H9 (cell line): ENCODE data around the gene MAMDC4. TPM values are rescaled to one million over a fixed set of nuclear protein-coding genes. Genes with fewer than 3 reads are reported as not detected.

Experiments
- DNase-seq: peaks from one replicate; pipeline ENCODE4 v3.0.0-alpha.2; 2017
- H2AFZ ChIP-seq: one replicate; pipeline ENCODE4 v1.6.1; 2013; ENCODE audit warnings: mild to moderate bottlenecking, low read length, control low read depth, moderate library complexity
- H2AK5ac ChIP-seq: 2 replicates; pipeline ENCODE4 v1.6.1; 2013; ENCODE audit warnings: low read length, control low read depth, mixed read lengths; ENCODE audit not compliant: insufficient read length
- H2BK120ac ChIP-seq: one replicate; pipeline ENCODE4 v1.6.1; 2013; ENCODE audit warnings: low read depth, mild to moderate bottlenecking, low read length, control low read depth, inconsistent platforms; ENCODE audit not compliant: poor library complexity, severe bottlenecking
- H2BK12ac ChIP-seq: 2 replicates; pipeline ENCODE4 v1.6.1; 2013; ENCODE audit warnings: low read length, control low read depth, mixed read lengths, low read depth; ENCODE audit not compliant: insufficient read length
- H2BK15ac ChIP-seq: 2 replicates; pipeline ENCODE4 v1.6.1; 2013; ENCODE audit warnings: low read depth, low read length, control low read depth
- H2BK20ac ChIP-seq: one replicate; pipeline ENCODE4 v1.6.1; 2013; ENCODE audit warnings: low read depth, mild to moderate bottlenecking, low read length, control low read depth, inconsistent platforms; ENCODE audit not compliant: poor library complexity, severe bottlenecking
- H2BK5ac ChIP-seq: 2 replicates; pipeline ENCODE4 v1.6.1; 2013; ENCODE audit warnings: low read length, control low read depth, mixed read lengths; ENCODE audit not compliant: insufficient read length
- H3K14ac ChIP-seq: 2 replicates; pipeline ENCODE4 v1.6.1; 2013; ENCODE audit warnings: low read length, control low read depth; ENCODE audit not compliant: insufficient read depth
- H3K18ac ChIP-seq: 2 replicates; pipeline ENCODE4 v1.6.1; 2013; ENCODE audit warnings: low read depth, mild to moderate bottlenecking, mixed read lengths, low read length, control low read depth; ENCODE audit not compliant: insufficient read length
- H3K23ac ChIP-seq: 2 replicates; pipeline ENCODE4 v1.6.1; 2013; ENCODE audit warnings: low read length, control low read depth, mixed read lengths, low read depth; ENCODE audit not compliant: insufficient read length
- H3K23me2 ChIP-seq: 2 replicates; pipeline ENCODE4 v1.6.1; 2013; ENCODE audit warnings: low read depth, mild to moderate bottlenecking, mixed read lengths, low read length, control low read depth; ENCODE audit not compliant: insufficient read length, poor library complexity, severe bottlenecking
- H3K27ac ChIP-seq: 2 replicates; pipeline ENCODE4 v1.5.1; 2013; ENCODE audit warnings: low read length, control low read depth, mixed read lengths, low read depth; ENCODE audit not compliant: insufficient read length
- H3K27me3 ChIP-seq: 2 replicates; pipeline ENCODE4 v1.6.1; 2013; ENCODE audit warnings: low read length, control low read depth, inconsistent platforms; ENCODE audit not compliant: insufficient read depth
- H3K4ac ChIP-seq: 2 replicates; pipeline ENCODE4 v1.6.1; 2013; ENCODE audit warnings: low read depth, mild to moderate bottlenecking, control low read depth, inconsistent platforms, low read length, moderate library complexity
- H3K4me1 ChIP-seq: 2 replicates; pipeline ENCODE4 v1.6.1; 2013; ENCODE audit warnings: low read length, control low read depth, inconsistent platforms; ENCODE audit not compliant: insufficient read depth
- H3K4me2 ChIP-seq: 2 replicates; pipeline ENCODE4 v1.6.1; 2013; ENCODE audit warnings: low read length, control low read depth, mixed read lengths; ENCODE audit not compliant: insufficient read length, insufficient read depth
- H3K56ac ChIP-seq: 2 replicates; pipeline ENCODE4 v1.6.1; 2013; ENCODE audit warnings: low read depth, mild to moderate bottlenecking, mixed read lengths, low read length, control low read depth; ENCODE audit not compliant: insufficient read length
- H3K79me1 ChIP-seq: 2 replicates; pipeline ENCODE4 v1.6.1; 2013; ENCODE audit warnings: low read depth, mild to moderate bottlenecking, moderate library complexity, low read length, control low read depth, inconsistent platforms; ENCODE audit not compliant: insufficient read depth, poor library complexity, severe bottlenecking
- H3K79me2 ChIP-seq: 2 replicates; pipeline ENCODE4 v1.6.1; 2013; ENCODE audit warnings: low read length, control low read depth, inconsistent platforms; ENCODE audit not compliant: insufficient read depth
- H3K9ac ChIP-seq: 2 replicates; pipeline ENCODE4 v1.6.1; 2013; ENCODE audit warnings: low read length, control low read depth, mixed read lengths; ENCODE audit not compliant: insufficient read length; ENCODE audit errors: extremely low read depth
- H3K9me3 ChIP-seq: one replicate; pipeline ENCODE4 v1.6.1; 2013; ENCODE audit warnings: low read depth, low read length, inconsistent platforms; ENCODE audit not compliant: control insufficient read depth
- H3T11ph ChIP-seq: one replicate; pipeline ENCODE4 v1.6.1; 2013; ENCODE audit warnings: mild to moderate bottlenecking, low read length, control low read depth, inconsistent platforms
- H4K20me1 ChIP-seq: one replicate; pipeline ENCODE4 v1.6.1; 2013; ENCODE audit not compliant: control insufficient read depth, insufficient read length, insufficient read depth
- H4K5ac ChIP-seq: 2 replicates; pipeline ENCODE4 v1.6.1; 2013; ENCODE audit warnings: low read depth, mild to moderate bottlenecking, mixed read lengths, low read length, control low read depth; ENCODE audit not compliant: insufficient read length
- H4K8ac ChIP-seq: replicated peaks from 2 replicates; pipeline ENCODE4 v1.6.1; 2013; ENCODE audit warnings: low read length, control low read depth, mixed read lengths, low read depth; ENCODE audit not compliant: insufficient read length
- H4K91ac ChIP-seq: 2 replicates; pipeline ENCODE4 v1.6.1; 2013; ENCODE audit warnings: low read depth, mild to moderate bottlenecking, moderate library complexity, mixed read lengths, low read length, control low read depth; ENCODE audit not compliant: insufficient read length
- H3K27ac Mint-ChIP-seq, 3 experiments: 2 replicates in 2 of 3; 3 replicates in 1 of 3; pipeline ENCODE4 v1.8.0; 2020 to 2021; ENCODE audit warnings: mixed read lengths in 3 of 3, mild to moderate bottlenecking in 1 of 3, moderate library complexity in 1 of 3
- H3K27me3 Mint-ChIP-seq: 2 replicates; pipeline ENCODE4 v1.8.0; 2021; ENCODE audit warnings: low read depth, mild to moderate bottlenecking, moderate library complexity, mixed read lengths
- H3K36me3 Mint-ChIP-seq, 3 experiments: 2 replicates in 2 of 3; 3 replicates in 1 of 3; pipeline ENCODE4 v1.8.0; 2020 to 2021; ENCODE audit warnings: low read depth in 3 of 3, mixed read lengths in 3 of 3; ENCODE audit not compliant: insufficient read depth in 1 of 3
- H3K4me1 Mint-ChIP-seq, 2 experiments: 2 replicates each; pipeline ENCODE4 v1.8.0; 2020; ENCODE audit warnings: mixed read lengths in 2 of 2
- H3K4me3 Mint-ChIP-seq, 2 experiments: 2 replicates in 1 of 2; 3 replicates in 1 of 2; pipeline ENCODE4 v1.8.0; 2020 to 2021; ENCODE audit warnings: mild to moderate bottlenecking in 2 of 2, mixed read lengths in 2 of 2, moderate library complexity in 1 of 2
- H3K9me3 Mint-ChIP-seq, 2 experiments: 2 replicates in 1 of 2; 3 replicates in 1 of 2; pipeline ENCODE4 v1.8.0; 2020; ENCODE audit warnings: mild to moderate bottlenecking in 2 of 2, mixed read lengths in 2 of 2, moderate library complexity in 1 of 2
- WGBS: extraction: QIAGEN DNeasy Blood & Tissue Kit; methylation state at CpG from one replicate; pipeline ENCODE4 v1.1.7; 2013; ENCODE audit warnings: missing lambda C conversion rate, low lambda C conversion rate, mixed read lengths; ENCODE audit not compliant: insufficient read length; ENCODE audit errors: extremely low coverage; 5-methylcytosine and 5-hydroxymethylcytosine counted together
- total RNA-seq: library from RNA; stranded (reverse); gene quantifications from 2 replicates; pipeline ENCODE4 v1.2.1, GENCODE V29; 2021
- TF ChIP-seq, protein P1 (sequence below): fragments of 200-600 bp; sonication (generic); conservative IDR thresholded peaks from 3 replicates; pipeline ENCODE4 v1.8.0; 2021; ENCODE audit warnings: antibody characterized with exemption, mild to moderate bottlenecking

The MAMDC4 gene
- total RNA-seq, 1 experiment from 2014 or later, result 9.2 TPM

DNA sequence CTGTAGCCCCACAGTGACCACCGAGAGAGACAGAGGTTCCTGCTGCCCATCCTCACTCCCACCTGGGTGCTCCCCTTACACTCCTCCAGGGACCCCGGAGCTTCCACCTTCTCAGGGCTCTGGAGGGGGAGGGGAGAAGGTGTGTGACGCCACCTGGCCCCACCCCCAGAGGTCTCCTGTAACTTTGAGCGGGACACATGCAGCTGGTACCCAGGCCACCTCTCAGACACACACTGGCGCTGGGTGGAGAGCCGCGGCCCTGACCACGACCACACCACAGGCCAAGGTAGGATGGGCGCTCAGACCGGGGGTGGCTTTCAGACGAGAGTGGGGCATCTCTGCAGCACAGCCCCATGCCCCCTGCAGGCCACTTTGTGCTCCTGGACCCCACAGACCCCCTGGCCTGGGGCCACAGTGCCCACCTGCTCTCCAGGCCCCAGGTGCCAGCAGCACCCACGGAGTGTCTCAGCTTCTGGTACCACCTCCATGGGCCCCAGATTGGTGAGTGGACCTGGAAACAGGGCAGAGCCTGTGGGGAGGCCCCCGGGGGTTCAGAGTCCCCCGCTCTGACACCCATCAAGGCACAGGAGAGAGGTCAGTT lies 4.5 kb downstream of the MAMDC4 start:
- Histone ChIP-seq H2BK5ac (no peak overlapping the region), H2BK120ac (no peak overlapping the region), H3K79me1 (no peaks in the 10 kb centered on the region), H3K9me3 (no peaks in the 10 kb centered on the region), H2AK5ac (no peak overlapping the region), H3K79me2 (no peaks in the 10 kb centered on the region), H3K4me1 (no peaks in the 10 kb centered on the region), H4K91ac (no peak overlapping the region), H3K56ac (no peak overlapping the region), H3K14ac (no peak overlapping the region), H3K18ac (no peak overlapping the region), H3K23ac (no peak overlapping the region), H3K9ac (no peak overlapping the region), H2AFZ (no peak overlapping the region), H4K8ac (no peak overlapping the region), H3K23me2 (no peaks in the 10 kb centered on the region), H2BK15ac (no peak overlapping the region), H2BK20ac (no peak overlapping the region), H3T11ph (no peak overlapping the region), H3K27ac (no peak overlapping the region), H2BK12ac (no peak overlapping the region), H3K27me3 (no peaks in the 10 kb centered on the region), H4K5ac (no peak overlapping the region), H3K4ac (no peak overlapping the region), H3K4me2 (no peak overlapping the region), H4K20me1 (no peaks in the 10 kb centered on the region)
- no peak overlapping the region for H3K27ac Mint-ChIP-seq
- peaks cover 0 to 14% (median 4%) of the 10 kb centered on the region in 3 experiments; a peak in 4 of 7 replicates for H3K36me3 Mint-ChIP-seq
- no peaks in the 10 kb centered on the region for H3K9me3 Mint-ChIP-seq
- DNase-seq, result peak; percentile 31
- WGBS, result no CpG with 5 or more reads among the region's 14 CpGs
- TF ChIP-seq, protein P1, sequence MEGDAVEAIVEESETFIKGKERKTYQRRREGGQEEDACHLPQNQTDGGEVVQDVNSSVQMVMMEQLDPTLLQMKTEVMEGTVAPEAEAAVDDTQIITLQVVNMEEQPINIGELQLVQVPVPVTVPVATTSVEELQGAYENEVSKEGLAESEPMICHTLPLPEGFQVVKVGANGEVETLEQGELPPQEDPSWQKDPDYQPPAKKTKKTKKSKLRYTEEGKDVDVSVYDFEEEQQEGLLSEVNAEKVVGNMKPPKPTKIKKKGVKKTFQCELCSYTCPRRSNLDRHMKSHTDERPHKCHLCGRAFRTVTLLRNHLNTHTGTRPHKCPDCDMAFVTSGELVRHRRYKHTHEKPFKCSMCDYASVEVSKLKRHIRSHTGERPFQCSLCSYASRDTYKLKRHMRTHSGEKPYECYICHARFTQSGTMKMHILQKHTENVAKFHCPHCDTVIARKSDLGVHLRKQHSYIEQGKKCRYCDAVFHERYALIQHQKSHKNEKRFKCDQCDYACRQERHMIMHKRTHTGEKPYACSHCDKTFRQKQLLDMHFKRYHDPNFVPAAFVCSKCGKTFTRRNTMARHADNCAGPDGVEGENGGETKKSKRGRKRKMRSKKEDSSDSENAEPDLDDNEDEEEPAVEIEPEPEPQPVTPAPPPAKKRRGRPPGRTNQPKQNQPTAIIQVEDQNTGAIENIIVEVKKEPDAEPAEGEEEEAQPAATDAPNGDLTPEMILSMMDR, result peak; percentile 27; the same call in 1 of the 3 replicates
- H3K4me1 Mint-ChIP-seq, result no peaks in the 10 kb centered on the region
- H3K27me3 Mint-ChIP-seq, result no peaks in the 10 kb centered on the region; the same call in none of the 2 replicates
- no peak overlapping the region for H3K4me3 Mint-ChIP-seq
